Forelimb muscle (tissue), 1 donor: ENCODE measurements around the gene PRPF40B. TPM values are rescaled to one million over a fixed set of nuclear protein-coding genes. Genes with fewer than 3 reads are reported as not detected.
"Not testable (repeated sequence)": the region's sequence is repeated elsewhere in the genome, so short reads cannot be mapped to it uniquely, and the experiment has no call there.

ENCODE experiments used
- DNase-seq: peaks from one replicate; pipeline ENCODE4 v3.0.0-alpha.2; 2013; ENCODE audit warnings: low read depth
- polyA plus RNA-seq: library from polyadenylated mRNA; unstranded; fragments of 120-200 nt; gene quantifications from one replicate; pipeline ENCODE4 v1.2.1, GENCODE V29; 2013; ENCODE audit not compliant: insufficient read length

The PRPF40B gene
- polyA plus RNA-seq, 1 donor: 13.6 TPM

DNA sequence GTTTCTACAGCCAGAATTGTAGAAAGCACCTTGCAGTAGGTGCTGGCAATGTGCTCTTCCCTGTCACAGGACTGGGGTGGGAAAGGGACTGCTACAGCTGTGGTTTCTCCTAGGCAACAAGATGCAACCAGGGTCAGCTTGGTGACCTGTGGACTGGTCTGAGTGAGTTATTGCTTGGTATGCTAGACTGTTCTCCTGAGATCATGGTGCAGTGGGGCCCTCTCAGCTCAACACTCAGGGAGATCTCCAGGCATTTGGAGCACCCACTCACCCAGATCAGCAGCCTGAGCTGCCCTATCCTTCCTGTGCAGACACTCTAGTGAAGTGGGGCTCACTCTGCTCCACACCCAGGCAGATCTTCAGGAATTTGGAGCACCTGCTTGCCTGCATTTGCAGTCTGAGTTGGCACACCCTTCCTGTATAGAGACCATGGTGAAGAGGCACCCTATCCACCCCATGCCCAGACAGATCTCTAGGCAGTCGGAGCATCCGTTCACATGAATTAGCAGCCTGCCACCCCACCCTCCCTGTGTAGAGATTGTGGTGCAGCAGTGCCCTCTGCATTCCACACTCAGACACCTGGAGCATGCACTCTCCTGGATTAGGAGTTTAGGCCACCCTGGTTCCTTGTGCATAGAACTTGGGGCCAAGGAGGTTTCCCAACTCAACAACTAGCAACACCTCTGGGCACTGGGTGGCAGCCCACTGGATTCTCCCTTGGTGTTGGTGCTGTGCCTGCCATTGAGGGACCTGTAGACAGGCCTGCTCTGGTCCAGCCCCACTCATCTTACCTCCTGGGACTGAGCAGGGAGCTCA lies 14.1 kb upstream of the PRPF40B start:
- no peak for DNase-seq

DNA sequence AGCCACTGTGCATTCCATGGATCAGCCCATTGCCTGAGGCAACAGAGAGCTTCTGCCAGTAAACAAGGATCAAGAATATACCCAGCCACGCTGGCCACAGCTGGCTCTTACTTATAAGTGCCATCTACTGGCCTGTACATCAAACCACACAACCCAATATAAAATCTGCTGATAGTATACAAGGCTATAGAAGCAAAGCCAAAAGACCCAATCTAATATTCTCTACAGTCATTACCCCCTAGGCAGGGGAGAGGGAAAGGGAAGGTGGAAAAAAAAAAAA lies 13.5 kb upstream of the PRPF40B start:
- DNase-seq: no peak

DNA sequence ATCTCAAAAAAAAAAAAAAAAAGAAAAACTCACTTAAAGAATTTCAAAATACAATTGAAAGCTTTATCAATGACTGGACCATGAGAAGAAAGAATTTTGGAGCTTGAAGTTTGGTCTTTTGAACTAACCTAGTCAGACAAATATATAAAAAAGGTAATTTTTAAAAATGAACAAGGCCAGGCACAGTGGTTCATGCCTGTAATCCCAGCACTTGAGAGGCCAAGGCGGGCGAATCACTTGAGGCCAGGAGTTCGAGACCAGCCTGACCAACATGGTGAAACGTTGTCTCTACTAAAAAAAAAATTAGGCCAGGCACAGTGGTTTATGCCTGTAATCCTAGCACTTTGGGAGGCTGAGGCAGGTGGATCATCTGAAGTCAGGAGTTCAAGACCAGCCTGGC lies 12.6 kb upstream of the PRPF40B start:
- DNase-seq: not testable (repeated sequence)

DNA sequence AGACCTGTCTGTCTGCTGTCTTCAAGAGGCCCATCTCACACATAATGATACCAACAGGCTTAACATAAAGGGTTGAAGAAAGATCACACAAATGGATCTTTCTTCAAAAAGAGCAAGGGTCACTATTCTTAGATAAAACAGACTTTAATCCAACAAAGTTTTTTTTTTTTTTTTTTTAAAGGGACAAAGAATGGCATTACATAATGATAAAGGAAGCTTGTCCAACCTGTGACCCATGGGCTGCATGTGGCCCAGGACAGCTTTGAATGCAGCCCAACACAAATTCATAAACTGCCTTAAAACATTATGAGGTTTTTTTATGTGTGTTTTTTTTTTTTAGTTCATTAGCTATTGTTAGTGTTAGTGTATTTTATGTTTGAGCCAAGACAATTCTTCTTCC lies 11.2 kb upstream of the PRPF40B start:
- DNase-seq: no peak

DNA sequence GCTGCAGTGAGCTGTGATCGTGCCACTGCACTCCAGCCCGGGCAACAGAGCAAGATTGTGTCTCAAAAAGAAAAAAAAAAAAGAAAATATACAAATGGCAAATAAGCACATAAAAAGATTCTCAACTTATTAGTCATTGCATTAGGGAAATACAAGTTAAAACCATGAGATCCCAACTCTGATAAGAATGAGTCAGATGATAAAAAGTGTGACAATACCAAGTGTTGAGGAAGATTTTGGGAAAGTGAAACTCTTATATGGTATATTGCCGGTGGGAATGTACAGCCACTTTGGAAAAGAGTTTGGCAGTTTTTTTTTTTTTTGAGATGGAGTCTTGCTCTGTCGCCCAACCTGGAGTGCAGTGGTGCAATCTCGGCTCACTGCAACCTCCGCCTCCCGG lies 7.6 kb upstream of the PRPF40B start:
- DNase-seq: no peak

DNA sequence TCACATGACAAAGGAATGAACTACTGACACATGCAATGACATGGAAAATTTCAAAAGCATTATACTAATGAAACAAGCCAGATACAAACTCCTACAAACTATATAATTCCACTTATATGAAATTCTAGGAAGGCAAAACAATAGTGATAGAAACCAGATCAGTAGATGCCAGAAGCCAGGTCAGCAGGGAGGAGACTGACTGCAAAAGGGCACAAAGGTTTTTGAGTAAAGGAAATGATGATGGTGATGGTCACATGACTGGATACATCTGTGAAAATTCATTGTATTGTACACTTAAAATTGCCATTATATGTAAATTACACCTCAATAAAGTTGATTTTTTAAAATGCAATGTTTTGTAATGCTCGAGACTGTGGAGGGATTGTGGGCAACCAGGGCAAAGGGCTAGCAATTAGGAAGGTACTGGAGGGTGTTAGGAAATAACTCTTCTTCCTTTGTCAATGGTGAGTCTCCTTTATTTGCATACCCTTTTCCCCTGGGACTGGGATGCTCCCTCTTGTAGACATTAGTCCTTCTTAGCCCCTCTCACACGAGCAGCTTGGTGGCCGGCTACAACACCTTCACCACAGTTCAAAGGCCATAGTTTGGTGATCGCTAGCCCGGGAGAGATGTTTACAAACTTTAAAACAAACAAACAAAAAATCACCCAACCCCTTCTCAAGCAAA lies 6.7 kb upstream of the PRPF40B start:
- DNase-seq: no peak

DNA sequence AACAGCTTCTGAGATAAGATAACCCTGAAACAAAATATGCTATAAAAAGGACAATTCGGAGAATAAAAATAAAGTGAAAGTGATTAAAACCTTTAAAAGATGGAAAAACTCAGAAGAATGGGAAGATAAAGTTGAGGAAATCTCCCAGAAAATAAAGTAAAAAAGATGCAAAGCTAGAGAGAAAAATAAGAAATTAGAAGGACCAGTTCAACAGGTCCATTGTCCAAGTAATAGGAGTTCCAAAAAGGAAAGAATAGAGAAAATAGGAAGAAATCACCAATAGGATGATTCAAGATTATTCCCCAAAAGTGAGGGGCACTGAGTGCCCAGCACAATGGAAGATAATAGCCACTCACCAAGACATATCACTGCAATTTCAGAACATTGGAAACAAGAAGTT lies 4.8 kb upstream of the PRPF40B start:
- DNase-seq: no peak

DNA sequence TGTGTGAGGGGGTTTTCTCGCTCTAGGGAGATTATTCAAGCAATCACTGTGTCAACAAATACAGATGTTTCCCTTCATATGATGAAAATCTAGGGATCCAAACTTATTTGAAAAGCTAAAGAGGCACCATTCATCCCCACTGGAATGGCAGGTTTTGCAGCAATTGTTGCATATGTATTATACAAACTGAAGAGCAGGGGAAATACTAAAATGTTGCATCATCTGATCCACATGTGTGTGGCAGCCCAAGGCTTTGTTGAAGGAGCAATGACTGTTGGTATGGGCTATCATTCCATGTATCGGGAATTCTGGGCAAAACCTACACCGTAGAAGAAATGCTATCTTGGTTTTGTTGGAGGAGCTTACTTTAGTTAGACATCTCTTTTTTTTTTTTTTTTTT lies 4.1 kb upstream of the PRPF40B start:
- DNase-seq: no peak

DNA sequence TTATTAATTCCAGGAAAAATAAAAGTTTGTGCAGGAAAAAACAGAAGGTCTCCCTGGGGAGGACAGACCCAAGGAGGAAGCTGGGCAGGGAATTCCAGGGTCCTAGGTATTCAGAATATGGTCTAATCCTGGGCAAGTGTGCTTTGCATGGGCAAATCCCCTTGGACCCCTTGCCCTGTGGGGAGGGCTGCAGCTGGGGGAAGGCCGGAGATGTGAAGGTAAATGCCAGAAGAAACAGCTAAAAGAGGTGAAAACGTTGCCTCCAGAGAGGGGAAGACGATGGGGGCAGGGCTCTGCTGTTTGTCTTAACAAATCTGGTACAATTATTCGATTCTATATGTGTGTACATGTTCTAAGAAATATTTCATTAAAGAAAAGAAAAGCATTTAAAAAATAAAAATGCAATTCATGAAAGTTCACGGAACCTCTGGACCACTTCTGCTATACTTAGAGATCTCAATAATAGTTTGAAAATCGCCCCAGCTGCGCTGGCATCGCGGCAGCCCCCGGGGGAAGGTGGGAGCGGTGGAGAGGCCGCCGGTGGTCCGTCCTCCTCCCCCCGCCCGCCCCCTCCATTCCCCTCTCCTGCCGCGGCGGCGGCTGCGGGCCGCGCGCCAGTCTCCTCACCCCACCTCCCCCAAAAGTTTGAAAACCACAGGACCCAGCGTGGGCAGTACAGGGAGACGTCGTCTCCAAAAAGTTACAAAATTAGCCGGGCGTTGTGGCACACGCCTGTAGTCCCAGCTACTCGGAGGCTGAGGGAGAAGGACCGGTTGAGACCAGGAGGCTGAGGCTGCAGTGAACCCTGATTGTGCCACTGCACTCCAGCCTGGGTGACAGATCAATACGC lies 1.5 kb upstream of the PRPF40B start:
- DNase-seq: no peak

DNA sequence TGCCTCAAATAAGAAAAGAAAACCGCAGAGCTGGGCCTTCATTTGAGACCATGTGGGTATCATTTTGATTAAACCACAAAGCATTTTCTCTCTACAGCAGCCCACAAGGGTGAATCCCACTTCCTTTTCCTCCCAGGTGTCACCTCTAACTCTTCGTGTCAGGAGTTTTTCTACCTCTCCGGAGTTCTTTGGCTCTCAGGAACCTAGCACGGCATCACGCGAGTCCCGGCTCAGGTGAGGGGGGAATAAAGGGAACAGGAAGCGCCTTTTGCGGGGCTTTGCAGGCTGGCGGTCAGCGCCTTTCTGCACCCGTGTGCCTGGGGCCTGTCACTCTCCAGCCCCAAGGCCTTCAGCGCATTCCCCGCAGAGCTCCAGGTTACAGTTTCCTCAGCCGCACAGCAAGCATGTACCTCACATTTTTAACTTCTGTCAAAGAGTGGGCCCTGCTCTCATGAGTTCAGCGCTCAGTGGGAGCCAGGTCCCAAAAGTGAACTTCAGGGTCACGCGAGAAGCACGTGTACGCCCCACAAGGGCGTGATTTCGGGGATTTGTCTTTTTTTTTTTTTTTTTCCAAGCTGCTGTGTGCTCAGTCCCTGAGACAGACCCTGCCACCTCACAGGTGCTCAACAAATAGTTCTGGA lies 740 bp upstream of the PRPF40B start:
- DNase-seq: no peak

DNA sequence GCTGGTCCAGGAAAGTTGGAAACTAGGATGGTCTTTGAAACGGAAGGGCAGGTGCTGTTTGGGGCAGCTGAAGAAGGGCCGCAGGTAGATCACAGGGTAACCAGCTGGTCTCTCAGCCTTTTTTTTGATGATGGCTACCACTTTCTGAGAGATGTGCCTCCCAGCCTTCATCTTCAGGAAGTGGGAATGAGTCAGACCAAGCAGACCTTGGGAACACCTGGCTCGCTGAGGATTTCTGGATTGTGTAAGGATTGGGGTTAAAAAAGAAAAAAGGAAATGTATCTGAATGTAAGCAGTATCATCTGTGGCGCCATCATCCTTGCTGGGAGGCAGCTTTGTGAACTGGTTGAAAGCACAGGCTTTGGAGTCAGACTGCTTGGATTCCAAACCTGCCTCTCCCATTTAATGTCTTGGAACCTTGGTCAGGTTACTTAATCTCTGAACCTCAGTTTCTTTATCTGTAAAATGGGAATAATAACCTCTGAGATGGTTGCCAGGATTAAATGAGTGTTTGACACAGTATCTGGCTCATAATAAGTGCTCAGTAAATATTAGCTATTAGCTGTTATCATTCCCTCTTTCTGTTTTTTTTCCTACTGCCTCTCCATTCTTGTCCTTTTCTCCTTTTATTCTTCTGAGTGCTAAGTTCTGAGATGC lies 1.7 kb downstream of the PRPF40B start:
- no peak for DNase-seq

DNA sequence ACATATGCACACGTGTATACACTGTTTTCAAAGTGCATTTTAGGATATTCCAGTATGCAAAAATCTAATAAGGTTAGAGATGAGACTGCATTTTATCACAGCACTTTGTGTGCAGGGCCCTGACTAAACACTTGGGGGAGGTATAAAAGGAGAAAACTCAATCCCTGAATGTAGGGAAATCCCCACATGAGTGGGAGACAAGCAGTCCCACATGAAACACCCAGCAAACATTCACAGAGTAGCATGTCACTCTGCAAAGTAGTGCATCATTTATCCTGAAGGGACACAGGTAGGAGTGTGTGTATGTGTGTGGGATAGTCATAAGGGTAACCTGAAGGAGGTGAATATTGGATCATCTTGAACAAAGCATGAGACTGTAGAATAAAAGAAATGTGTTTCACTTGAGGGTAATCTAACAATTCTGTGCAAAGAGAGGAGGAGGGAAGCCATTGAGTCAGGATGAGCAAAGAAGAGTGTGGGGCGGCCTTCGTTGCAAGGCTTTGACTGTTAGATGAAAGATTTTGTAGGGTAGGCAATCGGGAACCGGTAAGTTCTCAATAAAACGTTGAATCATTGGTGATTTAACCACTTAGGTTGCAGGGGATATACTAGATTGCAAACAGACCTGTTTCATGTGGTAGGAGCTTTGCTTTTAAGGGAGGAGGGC lies 2.9 kb downstream of the PRPF40B start:
- no peak for DNase-seq

DNA sequence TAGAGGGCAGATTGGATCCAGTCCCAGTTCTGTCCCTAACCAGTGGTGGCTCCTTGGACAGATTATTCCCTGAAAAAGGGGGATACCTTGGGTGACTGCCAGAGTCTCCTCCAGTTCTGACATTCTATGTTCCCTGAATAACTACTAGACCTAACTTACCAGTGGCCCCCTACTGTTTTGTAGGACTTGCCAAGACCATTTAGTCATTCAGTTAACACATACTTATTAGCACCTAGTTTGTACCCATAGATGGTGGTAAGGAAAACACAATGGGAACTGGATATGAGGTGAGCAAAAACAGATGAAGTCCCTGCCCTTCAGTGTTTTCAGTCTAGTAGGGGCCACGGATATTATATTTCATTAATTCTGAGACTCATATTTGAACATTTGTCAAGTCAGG lies 3.5 kb downstream of the PRPF40B start:
- no peak for DNase-seq

DNA sequence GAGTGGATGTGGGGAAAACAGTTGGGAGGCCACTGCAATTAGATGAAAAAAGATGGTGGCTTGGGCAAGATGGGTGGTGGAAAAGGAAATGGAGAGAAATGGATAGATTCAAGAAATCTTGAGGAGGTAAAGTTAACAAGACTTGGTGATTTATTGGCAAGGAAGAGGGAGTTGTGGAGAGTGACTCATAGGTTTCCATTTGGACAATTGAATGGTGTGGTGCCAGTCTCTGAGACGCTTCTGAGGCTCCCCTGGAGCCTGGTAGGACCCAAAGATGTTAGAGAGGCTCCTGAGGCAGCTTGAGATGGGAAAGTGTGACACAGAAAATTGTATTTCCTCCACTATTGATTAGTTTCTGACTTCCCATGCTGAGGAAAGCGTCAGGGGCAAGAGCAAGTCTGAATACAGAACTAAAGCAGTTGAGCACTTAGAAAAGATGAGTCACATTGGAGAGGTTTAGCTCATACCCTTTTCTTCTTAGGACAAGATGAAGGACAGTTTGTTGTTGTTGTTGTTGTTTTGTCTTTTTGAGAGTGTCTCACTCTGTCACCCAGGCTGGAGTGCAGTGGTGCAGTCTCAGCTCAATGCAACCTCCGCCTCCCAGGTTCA lies 4.5 kb downstream of the PRPF40B start:
- no peak for DNase-seq

DNA sequence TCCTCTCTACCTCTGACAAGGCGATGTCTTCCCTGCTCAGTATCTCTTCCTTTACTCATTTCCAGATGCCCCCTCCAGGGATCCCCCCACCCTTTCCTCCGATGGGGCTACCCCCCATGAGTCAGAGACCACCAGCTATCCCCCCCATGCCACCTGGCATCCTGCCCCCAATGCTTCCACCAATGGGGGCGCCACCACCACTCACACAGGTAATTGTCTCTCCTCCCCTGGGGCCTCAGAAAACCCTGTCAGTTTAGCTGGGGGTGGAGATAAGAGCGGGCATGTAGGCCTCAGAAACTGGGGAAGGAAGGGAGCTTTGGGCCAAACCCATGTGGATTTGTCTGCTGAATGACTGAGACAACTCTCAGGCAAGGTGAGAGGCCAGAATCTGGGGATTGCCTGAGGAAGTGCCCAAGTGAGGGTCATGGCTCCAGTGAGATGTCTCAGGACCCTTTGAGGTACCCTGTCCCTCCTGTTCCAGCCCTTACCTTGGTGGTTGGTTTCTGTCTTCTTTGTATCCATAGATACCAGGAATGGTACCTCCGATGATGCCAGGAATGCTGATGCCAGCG lies 8.1 kb downstream of the PRPF40B start:
- DNase-seq: no peak

DNA sequence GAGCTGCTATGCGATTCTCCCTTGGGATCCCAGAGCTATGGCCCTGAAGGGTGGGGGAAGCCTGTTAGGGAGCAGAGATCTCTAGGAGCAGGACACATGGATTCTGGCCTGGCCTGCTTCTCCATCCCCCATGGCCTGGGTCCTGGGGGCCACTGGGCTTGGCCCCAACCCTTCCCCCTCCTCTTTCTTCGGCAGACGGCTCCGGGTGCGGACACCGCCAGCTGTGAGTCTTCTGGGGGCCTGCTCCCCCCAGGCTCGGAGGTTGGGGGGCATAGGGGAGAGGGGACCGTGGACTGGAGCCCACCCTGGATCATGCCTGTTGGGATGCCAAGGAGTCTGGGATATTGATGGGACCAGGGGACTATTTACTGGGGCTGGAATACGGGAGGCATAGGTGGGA lies 9.0 kb downstream of the PRPF40B start:
- no peak for DNase-seq

DNA sequence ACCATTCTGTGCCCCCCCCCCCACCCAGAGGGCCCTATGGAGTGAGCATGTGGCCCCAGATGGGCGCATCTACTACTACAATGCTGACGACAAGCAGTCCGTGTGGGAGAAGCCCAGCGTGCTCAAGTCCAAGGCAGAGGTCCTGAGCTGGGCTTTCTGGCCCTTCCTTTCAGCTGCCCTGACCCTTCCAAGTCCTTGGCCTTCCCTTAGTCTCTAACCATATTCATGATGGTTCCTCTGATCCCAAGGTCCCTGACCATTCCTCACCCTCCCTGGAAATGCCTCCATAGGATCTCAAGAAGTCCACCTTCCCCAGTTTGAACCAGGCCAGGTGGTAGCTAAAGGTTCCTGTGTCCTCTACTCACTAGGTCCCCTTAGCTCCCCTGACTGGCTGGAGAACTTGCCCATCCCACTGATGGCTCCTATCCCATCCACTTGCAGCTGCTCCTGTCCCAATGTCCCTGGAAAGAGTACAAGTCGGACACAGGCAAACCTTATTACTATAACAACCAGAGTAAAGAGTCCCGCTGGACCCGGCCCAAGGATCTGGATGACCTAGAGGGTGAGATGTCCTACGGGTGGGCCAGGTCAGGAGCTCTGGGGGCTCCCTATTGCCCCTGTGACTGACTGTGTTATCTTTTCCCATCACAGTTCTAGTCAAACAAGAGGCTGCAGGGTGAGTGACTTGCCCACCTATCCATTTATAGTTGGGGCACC lies 9.8 kb downstream of the PRPF40B start:
- no peak for DNase-seq

DNA sequence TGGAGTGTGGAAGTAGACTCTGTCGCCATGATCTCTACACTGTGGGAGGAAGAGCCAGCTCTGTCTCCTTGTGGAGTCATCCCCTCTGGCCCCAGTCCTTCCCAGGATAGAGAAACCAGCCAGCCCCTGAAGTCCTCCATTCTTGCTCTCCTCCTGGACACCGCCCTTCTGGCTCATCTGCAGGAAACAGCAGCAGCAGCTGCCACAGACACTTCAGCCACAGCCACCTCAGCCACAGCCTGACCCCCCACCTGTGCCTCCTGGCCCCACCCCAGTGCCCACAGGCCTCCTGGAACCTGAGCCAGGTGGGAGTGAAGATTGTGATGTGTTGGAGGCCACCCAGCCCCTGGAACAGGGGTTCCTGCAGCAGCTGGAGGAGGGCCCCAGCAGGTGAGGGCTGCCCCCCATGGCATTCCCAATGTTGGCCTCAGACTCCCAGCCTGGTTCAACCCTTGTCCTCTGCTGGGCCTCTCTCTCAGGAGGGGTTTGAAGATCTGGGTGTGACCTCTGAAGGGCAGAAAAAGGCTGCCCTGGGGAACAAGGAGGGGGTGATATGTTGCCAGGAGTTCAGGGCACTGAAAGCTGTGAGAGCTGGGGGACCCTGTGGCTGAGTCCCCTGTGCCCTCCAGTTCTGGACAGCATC lies 10.5 kb downstream of the PRPF40B start:
- no peak for DNase-seq

DNA sequence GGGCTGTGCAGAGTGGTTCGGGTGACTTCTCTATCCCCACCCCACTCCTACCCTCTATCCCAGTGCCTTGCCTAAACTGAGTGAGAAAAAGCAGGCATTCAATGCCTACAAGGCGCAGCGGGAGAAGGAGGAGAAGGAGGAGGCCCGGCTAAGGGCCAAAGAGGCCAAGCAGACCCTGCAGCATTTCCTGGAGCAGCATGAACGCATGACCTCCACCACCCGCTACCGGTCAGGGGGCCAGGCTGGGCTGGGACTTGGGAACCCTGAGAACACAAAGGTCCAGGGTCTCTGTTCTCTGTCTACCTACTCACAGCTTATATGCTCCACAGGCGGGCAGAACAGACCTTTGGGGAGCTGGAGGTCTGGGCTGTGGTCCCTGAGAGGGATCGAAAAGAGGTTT lies 11.7 kb downstream of the PRPF40B start:
- DNase-seq: no peak
